ENCODE data around the gene LDHAL6B.

DNA sequence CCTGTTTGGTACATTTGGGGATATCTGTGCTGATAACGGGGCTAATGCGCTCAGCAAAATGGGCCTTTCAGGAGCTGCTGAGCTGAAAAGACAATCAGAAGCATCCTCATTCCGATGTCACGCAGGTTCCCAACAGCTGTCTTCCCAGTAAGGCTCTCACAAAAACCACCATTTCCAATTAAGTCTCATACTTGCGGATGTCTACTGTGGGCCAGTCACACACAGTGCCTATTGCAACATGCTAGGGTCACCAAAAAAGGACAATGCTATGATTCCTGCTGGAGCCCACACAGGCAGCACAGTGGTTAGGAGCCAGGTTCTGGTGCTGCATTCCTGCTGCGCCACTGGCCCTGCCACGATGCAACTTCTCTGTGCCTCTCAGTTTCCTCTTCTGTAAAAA lies 16.4 kb upstream of the LDHAL6B start:
- TF ChIP-seq FOXK2 (conservative IDR thresholded peaks at IDR 0.05 in 1 of 2, IDR thresholded peaks at IDR 0.05 in 1 of 2; ENCODE audit: low read depth in 2 of 2) (no peak), XRCC5 (IDR thresholded peaks at IDR 0.05; ENCODE audit: low read depth, low read length) (no peak), EP300 (IDR thresholded peaks at IDR 0.05; ENCODE audit: low read length) (no peak), GATAD2A (IDR thresholded peaks at IDR 0.05) (no peak), CTCF (IDR thresholded peaks at IDR 0.05 in 2 of 3, conservative IDR thresholded peaks at IDR 0.05 in 1 of 3; ENCODE audit: insufficient read depth in 2 of 3, low read depth in 1 of 3, low read length in 3 of 3) (no peak)
